Measurements from ENCODE around the gene PARP14.
"Not testable (repeated sequence)": the region's sequence is repeated elsewhere in the genome, so short reads cannot be mapped to it uniquely, and the experiment has no call there.

Gene PARP14

DNA sequence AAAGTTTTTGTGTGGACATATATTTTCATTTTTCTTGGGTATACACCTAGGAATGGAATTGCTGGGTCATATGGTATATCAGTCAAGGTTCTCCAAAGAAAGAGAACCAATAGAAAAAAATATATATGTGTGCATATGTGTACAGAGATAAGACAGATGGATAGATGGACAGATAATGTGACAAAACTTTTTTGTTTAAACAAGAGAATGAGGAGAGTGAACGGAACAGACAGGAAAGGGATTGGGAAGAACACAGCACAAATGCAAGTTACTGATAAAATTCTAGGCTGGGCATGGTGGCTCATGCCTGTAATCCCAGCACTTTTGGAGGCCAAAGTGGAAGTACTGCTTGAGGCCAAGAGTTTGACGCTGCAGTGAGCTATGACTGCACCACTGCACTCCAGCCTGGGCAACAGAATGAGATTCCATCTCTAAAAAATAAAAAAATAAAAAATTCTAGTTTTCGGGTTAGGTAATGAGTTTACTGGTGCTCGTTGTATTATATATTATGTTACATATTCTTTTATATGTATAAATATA is 63.0 kb downstream of the PARP14 start:
- Histone ChIP-seq H3K27ac (ENCODE audit: low read length) (no peak overlapping the region), H3K36me3 (replicated peaks; ENCODE audit: insufficient read depth, low read length) (no peaks in the 10 kb centered on the region), H3K4me3 (ENCODE audit: low read length) (no peak overlapping the region), H3K79me2 (ENCODE audit: low read length) (no peaks in the 10 kb centered on the region), H3K9me3 (replicated peaks; ENCODE audit: insufficient read depth, low read length) (no peaks in the 10 kb centered on the region), H4K20me1 (ENCODE audit: insufficient read depth, low read length) (no peaks in the 10 kb centered on the region), H2AFZ (ENCODE audit: low read length) (no peak overlapping the region), H3K9me2 (replicated peaks; ENCODE audit: insufficient read depth, low read length) (no peaks in the 10 kb centered on the region), H3K9ac (ENCODE audit: low read length) (no peak overlapping the region), H3K4me2 (ENCODE audit: low read depth, low read length) (no peak overlapping the region), H3F3A (ENCODE audit: insufficient read depth, low read length) (no peaks in the 10 kb centered on the region), H3K4me1 (ENCODE audit: low read length) (no peaks in the 10 kb centered on the region), H3K27me3 (replicated peaks; ENCODE audit: insufficient read depth, low read length) (no peaks in the 10 kb centered on the region)
- TF ChIP-seq, protein P1, sequence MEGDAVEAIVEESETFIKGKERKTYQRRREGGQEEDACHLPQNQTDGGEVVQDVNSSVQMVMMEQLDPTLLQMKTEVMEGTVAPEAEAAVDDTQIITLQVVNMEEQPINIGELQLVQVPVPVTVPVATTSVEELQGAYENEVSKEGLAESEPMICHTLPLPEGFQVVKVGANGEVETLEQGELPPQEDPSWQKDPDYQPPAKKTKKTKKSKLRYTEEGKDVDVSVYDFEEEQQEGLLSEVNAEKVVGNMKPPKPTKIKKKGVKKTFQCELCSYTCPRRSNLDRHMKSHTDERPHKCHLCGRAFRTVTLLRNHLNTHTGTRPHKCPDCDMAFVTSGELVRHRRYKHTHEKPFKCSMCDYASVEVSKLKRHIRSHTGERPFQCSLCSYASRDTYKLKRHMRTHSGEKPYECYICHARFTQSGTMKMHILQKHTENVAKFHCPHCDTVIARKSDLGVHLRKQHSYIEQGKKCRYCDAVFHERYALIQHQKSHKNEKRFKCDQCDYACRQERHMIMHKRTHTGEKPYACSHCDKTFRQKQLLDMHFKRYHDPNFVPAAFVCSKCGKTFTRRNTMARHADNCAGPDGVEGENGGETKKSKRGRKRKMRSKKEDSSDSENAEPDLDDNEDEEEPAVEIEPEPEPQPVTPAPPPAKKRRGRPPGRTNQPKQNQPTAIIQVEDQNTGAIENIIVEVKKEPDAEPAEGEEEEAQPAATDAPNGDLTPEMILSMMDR (IDR thresholded peaks at IDR 0.05; ENCODE audit: low read length), result no peak
- no peak for TF ChIP-seq EZH2phosphoT487 (IDR thresholded peaks at IDR 0.05; ENCODE audit: low read length)
- TF ChIP-seq EZH2 (optimal IDR thresholded peaks at IDR 0.05; ENCODE audit: low read depth, low read length), result no peak
- DNase-seq, result no peak

DNA sequence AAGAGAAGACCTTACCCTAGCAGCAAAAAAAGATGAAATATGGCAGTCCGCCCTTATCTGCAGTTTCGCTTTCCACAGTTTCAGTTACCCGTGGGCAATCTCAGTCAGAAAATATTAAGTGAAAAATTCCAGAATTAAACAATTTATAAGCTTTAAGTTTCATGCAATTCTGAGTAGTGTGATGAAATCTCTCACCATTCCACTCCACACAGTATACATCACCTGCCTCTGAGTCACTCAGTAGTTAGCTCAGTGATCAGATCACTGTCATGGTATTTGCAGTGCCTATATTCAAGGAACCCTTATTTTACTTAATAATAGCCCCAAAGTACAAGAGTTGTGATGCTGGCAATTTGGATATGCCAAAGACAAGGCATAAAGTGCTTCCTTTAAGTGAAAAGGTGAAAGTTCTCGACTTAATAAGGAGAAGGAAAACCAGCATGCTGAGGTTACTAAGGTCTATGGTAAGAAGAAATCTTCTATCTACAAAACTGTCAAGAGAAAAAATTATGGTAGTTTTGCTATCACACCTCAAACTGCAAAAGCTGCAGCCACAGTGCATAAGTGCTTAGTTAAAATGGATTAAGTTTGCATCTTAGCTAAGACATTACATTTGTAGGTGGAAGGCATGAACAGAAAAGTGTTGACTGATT is 64.9 kb downstream of the PARP14 start:
- Histone ChIP-seq H3K27ac (ENCODE audit: low read length) (no peak overlapping the region), H3K9me3 (replicated peaks; ENCODE audit: insufficient read depth, low read length) (no peaks in the 10 kb centered on the region), H3K79me2 (ENCODE audit: low read length) (no peaks in the 10 kb centered on the region), H3F3A (ENCODE audit: insufficient read depth, low read length) (no peaks in the 10 kb centered on the region), H3K4me2 (ENCODE audit: low read depth, low read length) (no peak overlapping the region), H4K20me1 (ENCODE audit: insufficient read depth, low read length) (no peaks in the 10 kb centered on the region), H3K9ac (ENCODE audit: low read length) (no peak overlapping the region), H3K36me3 (replicated peaks; ENCODE audit: insufficient read depth, low read length) (no peaks in the 10 kb centered on the region), H3K27me3 (replicated peaks; ENCODE audit: insufficient read depth, low read length) (no peaks in the 10 kb centered on the region), H3K4me1 (ENCODE audit: low read length) (no peaks in the 10 kb centered on the region), H3K4me3 (ENCODE audit: low read length) (no peak overlapping the region), H3K9me2 (replicated peaks; ENCODE audit: insufficient read depth, low read length) (no peaks in the 10 kb centered on the region), H2AFZ (ENCODE audit: low read length) (no peak overlapping the region)
- no peak for DNase-seq
- TF ChIP-seq EZH2 (optimal IDR thresholded peaks at IDR 0.05; ENCODE audit: low read depth, low read length) (no peak), EZH2phosphoT487 (IDR thresholded peaks at IDR 0.05; ENCODE audit: low read length) (no peak)
- TF ChIP-seq, protein P1 (IDR thresholded peaks at IDR 0.05; ENCODE audit: low read length), result no peak

GRCh38 chr3:122747295-122747694 is 66.7 kb downstream of the PARP14 start:
- H3K4me1 ChIP-seq (ENCODE audit: low read length); H3K9me2 ChIP-seq (replicated peaks; ENCODE audit: insufficient read depth, low read length); H3K4me2 ChIP-seq (ENCODE audit: low read depth, low read length); H3K27me3 ChIP-seq (replicated peaks; ENCODE audit: insufficient read depth, low read length); H3K27ac ChIP-seq (ENCODE audit: low read length); H3K9me3 ChIP-seq (replicated peaks; ENCODE audit: insufficient read depth, low read length); H3K36me3 ChIP-seq (replicated peaks; ENCODE audit: insufficient read depth, low read length); H2AFZ ChIP-seq (ENCODE audit: low read length); H3F3A ChIP-seq (ENCODE audit: insufficient read depth, low read length); H3K9ac ChIP-seq (ENCODE audit: low read length); H3K79me2 ChIP-seq (ENCODE audit: low read length); DNase-seq; H4K20me1 ChIP-seq (ENCODE audit: insufficient read depth, low read length); H3K4me3 ChIP-seq (ENCODE audit: low read length): not testable (repeated sequence)

GRCh38 chr3:122748347-122748746 is 67.7 kb downstream of the PARP14 start:
- Histone ChIP-seq H4K20me1 (ENCODE audit: insufficient read depth, low read length) (no peaks in the 10 kb centered on the region), H3K4me2 (ENCODE audit: low read depth, low read length) (no peak overlapping the region), H3K9me3 (replicated peaks; ENCODE audit: insufficient read depth, low read length) (no peaks in the 10 kb centered on the region), H2AFZ (ENCODE audit: low read length) (no peak overlapping the region), H3K9ac (ENCODE audit: low read length) (no peak overlapping the region), H3K27me3 (replicated peaks; ENCODE audit: insufficient read depth, low read length) (no peaks in the 10 kb centered on the region), H3K4me1 (ENCODE audit: low read length) (no peaks in the 10 kb centered on the region), H3K27ac (ENCODE audit: low read length) (no peak overlapping the region), H3K4me3 (ENCODE audit: low read length) (no peak overlapping the region), H3K36me3 (replicated peaks; ENCODE audit: insufficient read depth, low read length) (no peaks in the 10 kb centered on the region), H3K9me2 (replicated peaks; ENCODE audit: insufficient read depth, low read length) (no peaks in the 10 kb centered on the region), H3K79me2 (ENCODE audit: low read length) (no peaks in the 10 kb centered on the region), H3F3A (ENCODE audit: insufficient read depth, low read length) (no peaks in the 10 kb centered on the region)
- no peak for DNase-seq
- TF ChIP-seq EZH2 (optimal IDR thresholded peaks at IDR 0.05; ENCODE audit: low read depth, low read length), result no peak
- TF ChIP-seq, protein P1 (IDR thresholded peaks at IDR 0.05; ENCODE audit: low read length), result no peak
- TF ChIP-seq EZH2phosphoT487 (IDR thresholded peaks at IDR 0.05; ENCODE audit: low read length), result no peak
